ENCODE results near the gene ARHGEF11. TPM values are rescaled to one million over a fixed set of nuclear protein-coding genes. Genes with fewer than 3 reads are reported as not detected.

The ARHGEF11 gene
- total RNA-seq, 1 donor from 2014 or later = 31.4 TPM

DNA sequence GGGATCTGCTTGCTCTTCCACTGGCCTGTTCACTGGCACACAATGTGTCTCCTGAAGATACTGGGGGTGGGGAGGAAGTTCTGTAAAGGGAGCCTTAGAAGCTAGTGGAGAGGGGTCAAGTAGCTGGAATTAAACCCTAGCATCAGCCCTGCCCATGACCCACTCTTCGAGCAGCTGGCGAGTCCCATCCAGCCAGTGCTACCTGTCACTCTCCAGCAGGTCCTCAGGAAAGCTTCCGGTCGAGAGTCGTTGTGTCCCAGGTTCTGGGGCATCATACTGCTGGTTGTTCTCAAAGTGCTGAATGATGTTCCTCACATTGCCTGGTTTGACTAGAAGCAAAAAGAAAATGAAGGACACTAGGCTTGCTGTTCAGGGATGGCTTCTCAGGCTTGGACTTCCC lies 94.2 kb downstream of the ARHGEF11 start:
- no peak for DNase-seq (ENCODE audit: low read depth)

DNA sequence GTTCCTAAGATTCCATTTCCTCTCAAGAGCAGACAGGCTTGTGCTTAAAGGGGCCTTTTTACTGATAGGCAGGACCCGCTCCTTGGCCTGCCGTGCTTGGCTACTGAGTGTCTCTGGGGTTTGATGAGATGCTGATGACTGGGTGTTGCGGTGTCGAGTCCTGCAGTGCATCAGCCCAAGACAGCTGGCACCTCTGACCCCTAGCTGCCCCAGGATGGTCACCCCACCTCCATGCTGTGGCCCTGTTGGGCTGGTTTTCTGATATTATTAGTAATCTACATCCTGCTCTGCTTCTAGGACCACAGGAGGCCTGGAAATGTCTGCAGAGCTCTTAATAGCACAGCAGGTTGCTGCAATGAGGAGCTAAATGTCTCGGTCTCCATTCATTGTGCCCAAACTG lies 96.4 kb downstream of the ARHGEF11 start:
- no peak for DNase-seq (ENCODE audit: low read depth)

DNA sequence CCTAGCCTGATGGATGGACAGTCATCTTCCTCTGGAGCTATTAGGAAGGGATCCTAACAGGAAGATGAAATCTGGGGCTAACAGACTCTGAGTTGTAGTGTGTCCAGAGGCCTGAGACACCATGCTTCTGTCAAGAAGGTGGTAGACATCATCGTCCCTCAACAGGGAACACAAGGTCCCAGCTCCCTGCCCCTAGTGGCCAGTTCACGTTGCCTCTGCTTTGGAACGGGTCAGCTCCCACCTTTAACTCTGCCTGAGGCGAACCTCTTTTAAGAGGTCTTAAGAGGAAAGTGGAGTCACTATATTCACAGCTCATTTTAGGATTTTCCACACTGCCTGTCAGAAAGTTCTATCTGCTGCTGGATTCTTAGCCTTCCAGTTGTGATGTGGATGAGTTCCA lies 96.8 kb downstream of the ARHGEF11 start:
- no peak for DNase-seq (ENCODE audit: low read depth)

DNA sequence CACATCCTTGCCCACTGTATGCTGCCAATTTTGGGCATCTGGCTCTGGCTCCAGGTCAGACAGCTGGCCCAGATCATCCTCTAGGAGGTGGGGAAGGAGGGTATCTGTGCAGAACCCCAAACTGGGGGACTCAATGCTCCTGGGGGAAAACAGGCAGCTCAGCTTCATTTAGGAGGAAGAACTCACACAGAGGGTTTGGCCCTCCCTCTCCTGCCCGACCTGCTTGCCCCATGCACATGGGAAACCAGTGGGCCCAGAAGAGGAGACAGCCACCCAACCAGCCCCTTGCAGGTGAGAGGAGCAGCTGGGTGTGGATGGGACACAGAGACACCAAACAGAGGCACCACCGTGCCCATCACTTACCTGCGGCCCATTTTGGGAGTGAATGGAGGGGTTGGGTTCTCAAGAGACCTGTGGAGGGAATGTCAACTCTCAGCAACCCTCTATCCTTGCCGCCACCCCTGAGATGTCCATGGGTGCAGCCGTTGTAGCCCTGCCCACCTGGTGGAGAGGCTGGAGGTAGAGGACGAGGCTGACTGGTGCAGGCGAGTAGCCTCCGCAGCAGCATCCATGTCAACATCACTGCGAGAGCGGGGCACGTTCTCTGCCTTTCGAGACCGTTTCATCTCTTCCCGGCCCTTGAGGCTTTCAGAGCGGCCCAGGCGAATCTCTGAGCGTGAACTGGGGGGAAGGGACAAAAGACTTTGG lies 97.6 kb downstream of the ARHGEF11 start:
- no peak for DNase-seq (ENCODE audit: low read depth)

DNA sequence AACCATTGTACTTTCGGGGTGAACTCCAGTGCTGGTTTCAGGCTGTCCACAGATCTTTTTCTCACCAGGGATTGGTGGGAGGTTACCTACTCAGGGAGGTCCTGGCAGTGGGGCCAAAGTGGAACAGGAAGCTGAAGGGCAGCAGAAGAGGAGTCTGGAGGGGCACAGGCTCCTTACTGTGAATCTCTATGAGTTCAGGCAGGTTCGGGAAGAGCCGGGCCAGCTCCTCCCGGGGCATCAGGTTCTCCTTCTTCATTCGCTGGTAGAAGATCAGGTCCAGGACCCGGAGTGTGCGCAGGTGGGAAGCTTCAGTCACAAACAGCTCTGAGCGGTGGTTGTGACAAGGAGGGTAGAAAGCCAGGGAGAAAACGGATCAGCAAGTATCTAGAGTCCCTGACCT lies 98.4 kb downstream of the ARHGEF11 start:
- no peak for DNase-seq (ENCODE audit: low read depth)

DNA sequence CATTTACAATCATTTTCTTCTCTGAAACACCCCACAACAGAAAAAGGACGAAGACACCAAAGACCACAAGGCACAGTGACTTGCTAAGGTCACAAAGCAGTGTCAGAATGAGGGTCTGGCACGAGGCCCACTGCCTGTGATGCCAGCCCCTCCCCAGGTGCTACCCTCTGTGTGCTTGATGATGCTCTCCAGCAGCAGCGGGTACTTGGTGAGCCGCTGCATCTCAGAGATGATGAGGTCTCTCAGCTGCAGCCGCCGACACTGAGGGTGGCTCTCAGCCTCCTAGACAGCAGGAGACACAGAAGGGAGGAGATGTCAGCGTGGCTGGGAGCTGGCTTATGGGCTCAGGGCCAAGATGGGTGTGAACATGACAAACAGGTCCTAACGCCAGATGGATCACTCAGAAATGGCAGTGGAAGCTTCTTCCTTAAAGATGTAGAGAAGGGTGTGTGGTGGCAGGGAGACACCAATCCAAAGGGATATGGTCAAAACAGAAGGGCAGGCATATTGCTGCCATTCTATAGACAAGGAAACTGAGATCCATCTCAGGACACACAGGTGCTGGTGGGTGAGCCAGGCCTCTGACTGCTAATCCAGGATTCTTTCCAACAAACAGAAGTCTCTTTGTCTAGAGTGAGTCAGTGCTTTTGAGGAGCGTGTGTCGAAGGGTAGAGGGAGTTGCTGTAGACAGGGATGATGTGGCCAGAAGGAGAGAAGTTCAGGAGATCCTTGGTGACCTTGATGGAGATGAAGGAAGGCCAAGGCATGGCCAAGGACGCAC lies 99.5 kb downstream of the ARHGEF11 start:
- no peak for DNase-seq (ENCODE audit: low read depth)

DNA sequence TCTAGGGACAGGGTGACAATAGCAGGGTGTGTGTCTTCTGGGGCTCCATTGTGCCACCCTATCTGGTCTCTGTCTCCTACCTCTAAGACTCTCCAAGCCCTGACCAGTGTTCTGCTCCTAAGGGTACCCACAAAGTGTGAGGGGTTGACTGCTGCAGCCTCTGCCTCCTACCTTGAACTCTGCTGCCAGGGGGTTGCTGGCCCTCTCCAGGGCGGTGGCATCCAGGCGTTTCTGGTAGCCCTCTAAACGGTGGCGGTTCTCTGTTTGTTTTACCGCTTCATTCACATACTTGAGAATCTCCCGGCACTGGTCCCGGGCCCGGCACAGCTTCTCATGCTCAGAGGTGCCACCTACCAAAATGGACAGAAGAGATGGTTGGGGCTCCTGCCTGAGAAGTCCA lies 100.7 kb downstream of the ARHGEF11 start:
- DNase-seq (ENCODE audit: low read depth) = no peak

DNA sequence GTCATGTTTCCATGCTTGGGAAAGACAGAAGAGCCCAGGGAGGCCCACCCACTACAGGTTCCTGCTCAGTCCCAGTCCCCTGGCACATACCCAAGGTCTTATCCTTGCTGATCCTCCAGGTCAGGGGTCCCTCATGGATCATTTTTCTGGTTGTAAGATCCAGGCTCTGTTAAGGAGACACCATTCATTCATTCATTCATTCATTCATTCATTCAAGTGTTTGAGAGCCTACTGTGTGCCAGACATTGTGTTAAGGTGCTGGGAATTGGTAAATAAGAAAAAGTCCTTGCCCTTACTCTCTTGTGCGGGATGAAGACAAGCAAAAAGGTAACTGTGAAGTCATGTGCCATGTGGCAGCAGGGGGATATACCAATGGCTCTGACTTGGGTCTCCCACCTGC lies 101.3 kb downstream of the ARHGEF11 start:
- DNase-seq (ENCODE audit: low read depth) = no peak

DNA sequence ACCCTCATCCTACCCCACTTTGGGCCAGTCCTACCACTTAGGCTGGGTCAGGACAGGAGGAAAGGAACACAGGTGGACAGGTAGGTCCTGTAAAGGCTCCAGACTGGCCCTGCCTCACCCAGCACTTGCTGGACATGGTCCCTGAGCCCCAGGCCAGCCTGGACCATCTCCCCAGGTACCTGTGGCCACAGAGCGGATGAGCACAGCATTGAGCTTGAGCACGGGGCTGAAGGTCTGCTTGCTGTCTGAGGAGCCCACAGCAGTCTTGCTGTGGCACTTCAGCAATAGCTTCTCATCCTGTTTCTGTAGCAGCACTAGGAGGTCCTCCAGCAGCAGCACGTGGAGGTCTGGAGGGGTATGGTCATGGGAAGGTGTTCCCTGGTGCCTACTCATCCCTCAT lies 101.8 kb downstream of the ARHGEF11 start:
- no peak for DNase-seq (ENCODE audit: low read depth)

DNA sequence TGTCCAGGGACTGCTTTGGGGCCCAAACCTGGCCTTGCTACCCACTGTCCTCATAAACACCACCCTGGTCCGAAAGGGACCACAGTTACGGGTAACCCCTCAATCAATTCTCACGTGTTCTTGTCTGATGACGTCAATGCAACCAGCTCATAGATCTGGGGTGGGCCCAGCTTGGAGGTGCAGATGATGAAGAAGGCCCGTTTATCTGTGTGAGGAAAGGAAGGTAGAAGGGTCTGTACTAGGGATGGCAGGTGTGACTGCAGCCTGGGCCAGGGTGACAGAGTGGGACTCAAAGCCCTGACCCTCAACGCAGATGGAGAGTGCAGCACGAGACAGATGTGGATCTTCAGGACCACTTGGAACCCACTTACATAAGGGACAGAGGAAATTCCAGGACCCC lies 103.0 kb downstream of the ARHGEF11 start:
- DNase-seq (ENCODE audit: low read depth) = no peak

DNA sequence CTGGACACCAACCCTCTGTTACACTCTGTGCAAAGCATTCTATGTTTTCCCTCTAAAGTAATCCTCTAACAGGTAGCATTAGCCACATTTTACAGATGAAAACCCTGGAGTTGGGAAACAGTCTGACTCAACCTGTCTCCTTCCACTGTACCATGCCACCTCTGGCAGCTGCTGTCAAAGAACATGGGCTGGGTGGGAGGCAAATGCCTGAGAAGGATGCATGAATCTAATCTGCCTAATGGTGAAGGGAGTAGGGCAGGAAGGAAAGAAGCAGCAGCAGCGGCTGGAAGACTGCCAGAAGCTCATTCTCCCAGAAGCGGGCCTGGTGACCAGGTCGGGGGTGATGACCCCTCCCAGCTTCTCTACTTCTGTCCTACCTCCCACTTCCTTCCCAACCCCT lies 103.4 kb downstream of the ARHGEF11 start:
- no peak for DNase-seq (ENCODE audit: low read depth)

DNA sequence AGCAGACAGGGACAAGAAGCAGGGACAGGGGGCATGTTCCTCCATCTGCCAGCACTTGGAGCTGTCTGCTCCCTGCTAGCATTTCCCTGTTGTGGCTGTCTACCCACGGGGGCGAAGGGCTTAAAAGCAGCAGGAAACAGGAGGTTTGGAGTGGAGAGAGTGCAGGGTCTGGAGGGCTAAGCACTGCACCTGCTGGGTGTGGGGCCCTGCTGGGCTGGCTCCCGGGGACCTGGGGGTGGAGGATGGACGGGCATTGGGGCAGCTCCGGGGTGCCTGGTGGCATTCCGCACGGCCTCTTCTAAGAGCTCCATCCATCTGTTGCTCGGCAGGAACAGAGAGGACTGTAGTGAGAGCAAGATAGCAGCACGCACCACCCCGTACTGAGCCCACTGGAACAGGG lies 103.9 kb downstream of the ARHGEF11 start:
- DNase-seq (ENCODE audit: low read depth) = no peak

DNA sequence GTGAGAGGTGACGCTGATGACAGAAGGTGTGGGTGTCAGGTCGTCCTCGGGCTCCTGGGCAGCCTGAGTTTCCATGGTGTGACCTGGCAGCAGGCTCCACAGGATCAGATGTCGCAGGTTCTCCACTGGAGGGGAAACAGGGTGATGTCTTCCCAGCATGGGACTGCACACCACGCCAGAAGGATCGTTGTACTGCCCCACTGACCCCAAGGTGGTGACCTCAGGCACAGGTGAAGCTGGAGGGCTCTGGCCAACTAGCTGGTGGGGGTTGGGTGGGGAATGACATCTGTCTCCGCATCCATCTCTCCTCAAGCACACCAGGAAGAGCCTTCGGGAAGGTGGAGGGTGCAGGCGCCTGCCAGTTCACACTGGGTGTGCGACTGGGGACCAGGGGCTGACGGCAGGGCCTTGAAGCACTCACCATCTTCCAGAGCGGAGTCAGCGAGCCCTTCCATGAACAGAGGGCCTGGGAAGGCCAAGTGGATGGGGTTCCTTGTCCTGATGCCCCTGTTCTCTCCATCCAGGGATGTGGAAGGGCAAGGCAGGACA lies 105.7 kb downstream of the ARHGEF11 start:
- no peak for DNase-seq (ENCODE audit: low read depth)

DNA sequence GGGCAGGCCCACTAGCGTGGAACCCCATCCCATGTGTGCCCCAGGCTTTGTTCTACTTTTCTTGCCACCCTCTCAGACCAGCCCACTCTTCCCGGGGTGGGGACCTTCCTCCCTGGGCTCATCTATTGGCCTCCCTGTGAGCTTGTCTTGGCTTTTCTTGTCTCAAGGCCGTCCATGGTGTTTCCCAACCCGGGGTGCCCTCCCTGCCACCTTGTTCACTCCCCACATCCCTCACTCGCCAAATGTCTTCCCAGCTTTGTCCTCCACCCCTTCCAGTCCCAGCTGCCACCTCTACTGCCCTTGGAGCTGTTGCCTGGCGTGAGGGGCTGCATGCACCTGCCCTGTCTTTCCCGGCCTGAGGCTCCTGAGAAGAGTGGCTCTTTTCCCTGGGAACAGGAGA lies 106.7 kb downstream of the ARHGEF11 start:
- no peak for DNase-seq (ENCODE audit: low read depth)

DNA sequence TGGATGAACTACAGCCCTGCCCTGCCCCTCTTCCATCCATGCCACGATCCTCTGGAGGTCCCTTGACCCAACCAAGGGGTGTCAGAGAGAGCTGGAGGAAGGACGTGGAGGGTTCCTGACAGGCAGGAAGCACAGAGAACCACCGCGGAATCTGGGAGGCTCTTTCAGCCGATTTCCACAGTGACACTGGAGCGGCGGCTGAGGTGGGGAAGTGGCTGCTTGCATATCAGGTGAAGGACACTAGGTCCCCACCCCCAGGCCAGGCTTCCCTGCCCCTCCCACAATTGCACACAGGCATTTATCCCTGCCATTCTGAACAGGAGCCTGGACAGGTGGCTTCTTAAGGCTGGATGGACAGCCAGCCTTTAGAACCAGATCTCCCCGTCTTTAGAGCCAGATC lies 107.7 kb downstream of the ARHGEF11 start:
- DNase-seq (ENCODE audit: low read depth) = no peak

DNA sequence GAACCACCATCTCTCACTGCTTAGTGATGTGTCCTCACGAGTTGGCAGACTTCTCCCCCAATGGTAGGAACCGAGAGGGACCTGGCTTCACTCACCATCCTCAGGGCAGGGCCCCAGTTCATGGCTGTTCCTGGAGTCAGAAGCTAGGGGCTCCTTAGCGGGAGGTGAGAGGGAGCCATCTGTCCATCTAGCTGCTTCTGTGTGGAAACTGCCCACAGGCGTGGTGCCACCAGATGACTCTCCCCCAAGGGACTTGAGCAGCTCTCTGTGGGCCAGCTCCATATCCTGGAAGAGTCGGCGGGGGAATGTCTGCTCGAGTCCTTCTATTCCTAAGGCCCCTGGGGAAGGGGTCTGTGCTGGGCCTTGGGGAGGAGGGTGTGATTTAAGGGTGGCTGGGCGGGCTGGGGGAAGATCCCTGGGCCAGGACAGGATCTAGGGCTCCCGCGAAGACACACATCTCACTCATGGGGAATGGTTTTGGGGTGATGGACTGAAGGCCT lies 108.8 kb downstream of the ARHGEF11 start:
- DNase-seq (ENCODE audit: low read depth) = no peak

DNA sequence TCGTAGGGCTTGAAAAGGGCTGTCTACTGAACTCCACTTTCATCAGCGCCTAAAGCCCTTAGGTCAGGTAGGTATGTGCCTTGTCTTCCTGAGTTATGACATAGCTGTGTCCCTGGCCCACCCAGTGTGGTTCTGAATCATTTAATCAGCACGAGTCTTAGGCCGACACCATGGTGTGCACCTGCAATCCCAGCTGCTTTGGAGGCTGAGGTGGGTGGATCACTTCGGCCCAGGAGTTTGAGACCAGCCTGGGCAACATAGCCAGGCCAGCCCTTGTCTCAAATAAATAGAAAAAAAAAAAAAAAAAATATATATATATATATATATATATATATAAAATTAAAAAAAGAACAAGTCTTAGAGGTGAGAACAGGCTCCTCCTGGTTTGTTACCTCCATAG lies 109.4 kb downstream of the ARHGEF11 start:
- no peak for DNase-seq (ENCODE audit: low read depth)

DNA sequence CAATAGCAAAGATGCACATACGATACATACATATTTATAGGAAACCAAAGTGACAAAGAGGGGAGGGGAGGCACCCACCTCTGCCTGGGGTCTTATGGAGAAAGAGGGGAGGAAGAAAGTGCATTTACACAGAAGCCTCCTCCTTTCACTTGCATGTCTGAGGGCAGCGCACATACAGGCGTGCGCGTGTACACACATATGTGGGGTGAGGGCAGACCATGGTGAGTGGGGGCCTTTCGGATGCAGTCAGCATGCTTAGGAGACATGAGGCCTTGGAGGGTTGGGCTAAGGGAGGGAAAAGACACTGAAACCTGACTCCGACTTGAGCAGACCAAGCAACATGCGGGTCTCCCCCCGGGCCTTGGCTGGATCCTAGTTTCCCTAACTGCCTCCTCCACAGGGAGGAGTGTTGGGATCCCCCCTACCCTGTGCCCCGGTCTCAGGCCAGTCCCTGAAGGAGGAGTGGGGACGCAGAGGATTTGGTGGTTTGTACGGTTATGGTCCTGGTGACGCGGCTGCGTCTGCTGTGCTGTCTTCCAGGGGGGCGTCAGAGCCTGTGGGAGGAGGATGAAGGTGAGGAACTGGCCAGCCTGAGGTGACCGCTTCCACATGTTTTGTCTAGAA lies 109.9 kb downstream of the ARHGEF11 start:
- DNase-seq (ENCODE audit: low read depth) = no peak

DNA sequence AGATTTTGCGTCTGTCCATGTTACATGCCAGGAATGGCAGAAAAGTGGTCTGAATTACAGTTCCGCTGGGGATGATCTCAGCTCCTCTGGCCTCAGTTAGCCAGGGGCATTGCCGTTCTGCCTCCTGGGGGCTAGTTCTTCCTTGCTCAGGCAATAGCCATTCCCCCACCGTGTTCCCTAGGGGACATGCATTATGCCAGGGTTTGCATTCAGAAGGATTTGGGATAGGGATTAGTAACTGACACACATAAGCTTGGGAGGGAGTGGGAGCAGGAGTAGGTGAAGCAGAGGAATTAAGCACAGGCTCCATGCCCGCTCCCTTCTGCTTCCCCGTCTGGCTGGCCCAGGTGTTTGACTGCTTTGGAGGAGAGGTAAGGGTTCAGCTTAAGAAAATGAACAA lies 112.4 kb downstream of the ARHGEF11 start:
- no peak for DNase-seq (ENCODE audit: low read depth)

DNA sequence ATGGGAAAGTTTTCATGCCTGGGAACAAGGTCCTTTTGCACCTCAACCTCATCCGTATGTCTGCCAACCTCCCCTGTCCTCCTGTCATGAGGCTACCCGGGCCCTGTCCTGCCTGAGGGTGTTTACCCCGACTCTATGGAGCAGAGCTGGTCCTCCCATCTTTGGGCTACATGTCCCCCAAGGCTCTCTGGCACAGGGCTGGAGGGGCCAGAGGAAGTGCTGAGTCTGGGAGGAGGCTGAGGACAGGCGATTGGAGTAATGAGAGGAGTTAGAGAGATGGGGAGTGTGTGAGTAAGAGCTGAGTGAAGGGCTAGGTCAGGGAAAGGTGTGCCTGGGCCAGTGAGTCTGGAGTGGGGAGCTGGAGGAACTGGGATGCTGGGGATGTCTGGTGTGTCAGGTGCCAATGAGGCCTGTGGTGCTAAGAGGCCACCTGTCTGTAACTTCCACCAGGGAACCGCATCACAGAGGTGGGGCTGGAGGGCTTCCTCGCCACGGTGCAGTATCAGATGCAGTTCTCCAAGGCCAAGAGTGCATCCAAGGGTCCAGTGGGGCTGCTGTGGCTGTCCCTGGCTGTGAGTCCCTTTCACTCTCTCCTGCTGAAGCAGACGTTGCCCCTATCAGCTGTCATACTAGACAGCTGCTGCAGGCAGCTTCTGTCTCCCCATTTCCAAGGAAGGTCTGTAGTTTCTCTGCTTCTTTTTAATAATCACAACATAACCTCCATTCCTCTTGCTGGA lies 113.4 kb downstream of the ARHGEF11 start:
- no peak for DNase-seq (ENCODE audit: low read depth)

DNA sequence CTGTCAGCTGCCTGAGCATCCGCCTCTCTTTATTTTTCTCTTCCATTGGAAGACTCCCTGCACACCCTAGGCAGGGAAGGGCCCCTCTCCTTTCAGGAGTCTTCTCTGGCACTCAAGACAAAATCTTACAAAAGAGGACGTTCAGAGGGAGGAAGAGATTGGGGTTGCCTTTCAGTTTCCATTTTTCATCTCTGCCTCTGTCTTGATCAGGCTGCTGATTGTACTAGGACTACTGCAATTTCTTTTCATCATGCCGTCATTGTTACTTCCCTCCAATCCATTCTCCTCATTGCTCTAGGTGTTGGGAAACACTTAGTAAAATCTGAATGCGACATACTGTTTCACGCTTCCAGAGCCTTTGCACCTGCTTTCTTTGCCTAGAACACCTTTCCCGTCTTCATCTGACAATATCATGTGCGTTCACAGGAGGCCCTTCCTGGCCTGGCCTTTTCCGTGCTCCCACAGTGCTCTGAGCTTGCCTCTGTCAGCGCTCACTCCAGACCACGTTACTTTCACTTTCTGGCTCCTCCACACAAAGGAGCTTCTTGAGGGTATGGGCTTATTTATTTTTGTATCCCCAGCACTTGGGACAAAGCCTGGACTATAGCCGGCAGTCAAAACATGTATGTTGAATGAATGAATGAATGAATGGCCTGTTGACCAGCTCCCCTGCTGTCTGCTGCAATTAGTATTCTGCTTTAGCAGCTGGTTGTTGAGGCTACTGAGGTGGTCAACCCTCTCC lies 114.2 kb downstream of the ARHGEF11 start:
- DNase-seq (ENCODE audit: low read depth) = no peak
